HepG2 (cell line): ENCODE results near the gene KLHL33. TPM values are rescaled to one million over a fixed set of nuclear protein-coding genes. Genes with fewer than 3 reads are reported as not detected.

Source experiments
- AHDC1 ChIP-seq: sonication (generic); formaldehyde crosslinking; IDR thresholded peaks from 2 replicates; pipeline ENCODE4 v1.5.1; 2020; ENCODE audit warnings: mild to moderate bottlenecking, missing genetic modification reagents, borderline replicate concordance
- CEBPB ChIP-seq: IDR thresholded peaks from 2 replicates; pipeline ENCODE4 v1.6.1; 2011; ENCODE audit warnings: low read depth, low read length, improper control_type of control experiment, borderline replicate concordance
- CHCHD3 ChIP-seq: sonication (generic); formaldehyde crosslinking; IDR thresholded peaks from 2 replicates; pipeline ENCODE4 v1.8.0; 2022; ENCODE audit warnings: mild to moderate bottlenecking, missing genetic modification reagents, moderate library complexity
- ERF ChIP-seq: IDR thresholded peaks from 2 replicates; pipeline ENCODE4 v1.6.1; 2018; ENCODE audit warnings: missing biosample characterization, missing genetic modification reagents
- ETV5 ChIP-seq: IDR thresholded peaks from 2 replicates; pipeline ENCODE4 v1.6.1; 2018; ENCODE audit warnings: missing biosample characterization, missing genetic modification reagents, inconsistent platforms, borderline replicate concordance
- FOXM1 ChIP-seq: sonication (generic); formaldehyde crosslinking; IDR thresholded peaks from 2 replicates; pipeline ENCODE4 v1.5.0; 2020; ENCODE audit warnings: missing genetic modification reagents
- JARID2 ChIP-seq: sonication (generic); formaldehyde crosslinking; IDR thresholded peaks from 2 replicates; pipeline ENCODE4 v1.8.1; 2023; ENCODE audit warnings: missing genetic modification reagents, inconsistent platforms; ENCODE audit not compliant: insufficient replicate concordance
- NFIC ChIP-seq: IDR thresholded peaks from 2 replicates; pipeline ENCODE4 v1.6.1; 2012; ENCODE audit warnings: mild to moderate bottlenecking, low read length, inconsistent platforms
- NRL ChIP-seq: sonication (generic); formaldehyde crosslinking; IDR thresholded peaks from 2 replicates; pipeline ENCODE4 v1.5.0; 2020; ENCODE audit warnings: missing genetic modification reagents, mild to moderate bottlenecking, moderate library complexity, borderline replicate concordance
- SAFB2 ChIP-seq: sonication (generic); formaldehyde crosslinking; IDR thresholded peaks from 2 replicates; pipeline ENCODE4 v1.5.1; 2020; ENCODE audit warnings: missing genetic modification reagents, low read depth, mild to moderate bottlenecking, borderline replicate concordance
- STAT5B ChIP-seq: sonication (generic); formaldehyde crosslinking; IDR thresholded peaks from 2 replicates; pipeline ENCODE4 v1.4.0; 2020; ENCODE audit warnings: missing genetic modification reagents
- TCF12 ChIP-seq, 2 experiments: fragments of 450-650 bp in 1 of 2; sonication (generic) in 1 of 2; formaldehyde crosslinking in 1 of 2; IDR thresholded peaks; 2 replicates each; pipeline versions ENCODE4 v1.6.1 to v1.8.0; 2017 to 2022; ENCODE audit warnings: antibody characterized with exemption in 1 of 2, mild to moderate bottlenecking in 1 of 2, missing genetic modification reagents in 1 of 2, moderate library complexity in 1 of 2
- TGIF2 ChIP-seq: IDR thresholded peaks from 2 replicates; pipeline ENCODE4 v1.6.1; 2016; ENCODE audit warnings: control low read depth, missing compliant biosample characterization
- THYN1 ChIP-seq: sonication (generic); formaldehyde crosslinking; IDR thresholded peaks from 2 replicates; pipeline ENCODE4 v1.8.1; 2023; ENCODE audit warnings: low read depth, mild to moderate bottlenecking, moderate library complexity, missing genetic modification reagents, borderline replicate concordance
- U2AF1 ChIP-seq: fragments of 200-400 bp; formaldehyde crosslinking; optimal IDR thresholded peaks from 2 replicates; pipeline ENCODE3; 2017; ENCODE audit warnings: mild to moderate bottlenecking, low read depth, low read length
- USF2 ChIP-seq, 2 experiments: sonication (generic) in 1 of 2; formaldehyde crosslinking in 1 of 2; IDR thresholded peaks; 2 replicates each; pipeline versions ENCODE4 v1.5.1 to v1.6.1; 2011 to 2020; ENCODE audit warnings: borderline replicate concordance in 1 of 2, low read depth in 1 of 2, low read length in 1 of 2, mild to moderate bottlenecking in 1 of 2, missing genetic modification reagents in 1 of 2, moderate library complexity in 1 of 2
- ZNF317 ChIP-seq: sonication (generic); formaldehyde crosslinking; IDR thresholded peaks from 2 replicates; pipeline ENCODE4 v1.5.0; 2020; ENCODE audit warnings: mild to moderate bottlenecking, missing genetic modification reagents
- ZNF414 ChIP-seq: sonication (generic); formaldehyde crosslinking; IDR thresholded peaks from 2 replicates; pipeline ENCODE4 v1.5.0; 2020; ENCODE audit warnings: missing genetic modification reagents
- ZNF772 ChIP-seq: sonication (generic); formaldehyde crosslinking; IDR thresholded peaks from 2 replicates; pipeline ENCODE4 v1.5.0; 2020; ENCODE audit warnings: mild to moderate bottlenecking, missing genetic modification reagents
- ZNF792 ChIP-seq: IDR thresholded peaks from 2 replicates; pipeline ENCODE4 v1.6.1; 2016
- polyA plus RNA-seq, 8 experiments: library from polyadenylated mRNA; depleted of rRNA in 3 of 8; stranded (reverse) in 7 of 8; unstranded in 1 of 8; fragments of >200 nt; fragmentation: Illumina TruSeq in 4 of 8; extraction: Trizol in 4 of 8; gene quantifications; 2 replicates each; pipeline versions ENCODE4 v1.2.1 to v1.2.3, GENCODE V29; 2011 to 2016; ENCODE audit warnings: low read depth in 4 of 8, missing spikeins in 1 of 8, mixed read lengths in 1 of 8; ENCODE audit not compliant: insufficient read depth in 1 of 8
- total RNA-seq, 5 experiments: library from RNA; depleted of rRNA; stranded (reverse); fragments of >200 nt; fragmentation: Illumina TruSeq; extraction: Trizol; gene quantifications; 2 replicates each; pipeline ENCODE4 v1.2.3, GENCODE V29; 2016; ENCODE audit warnings: low read depth in 1 of 5

KLHL33 gene
- total and polyA plus RNA-seq, 2 of the 13 experiments (the other 11 are each of a cell fraction or from before 2014, with no cell fraction given): not detected

- no peak for TF ChIP-seq STAT5B (CRISPR knock-in tag)
- TF ChIP-seq ZNF772: peak; percentile 61; the same call in 1 of the 2 replicates
- TF ChIP-seq JARID2: no peak
- no peak for TF ChIP-seq ZNF792 (CRISPR knock-in tag)
- no peak for TF ChIP-seq ZNF414
- TF ChIP-seq TGIF2 (CRISPR knock-in tag): no peak
- TF ChIP-seq ZNF317 (CRISPR knock-in tag): no peak; the same call in 1 of the 2 replicates
- 0 out of 2 replicates have a peak, but pooled peaks have one; percentile 15 for TF ChIP-seq SAFB2
- TF ChIP-seq FOXM1: no peak
- no peak for TF ChIP-seq NRL (CRISPR knock-in tag)
- TF ChIP-seq USF2 (IDR thresholded peaks at IDR 0.05; ENCODE audit: low read depth, low read length): no peak
- TF ChIP-seq USF2 (CRISPR knock-in tag; IDR thresholded peaks at IDR 0.05; ENCODE audit: borderline replicate concordance): peak; percentile 96; the same call in 1 of the 2 replicates
- TF ChIP-seq ERF (CRISPR knock-in tag): no peak
- TF ChIP-seq AHDC1 (CRISPR knock-in tag): 0 out of 2 replicates have a peak, but pooled peaks have one; percentile 50
- TF ChIP-seq TCF12 (IDR thresholded peaks at IDR 0.05): no peak
- no peak for TF ChIP-seq TCF12 (CRISPR knock-in tag; IDR thresholded peaks at IDR 0.05)
- peak; percentile 48; the same call in 1 of the 2 replicates for TF ChIP-seq CHCHD3 (CRISPR knock-in tag)
- no peak for TF ChIP-seq CEBPB
- TF ChIP-seq THYN1 (CRISPR knock-in tag): no peak
- TF ChIP-seq NFIC: no peak
- TF ChIP-seq U2AF1: no peak
- TF ChIP-seq ETV5 (CRISPR knock-in tag): no peak
Observed at GRCh38 chr14:20455355-20456300, 19.7 kb upstream of the KLHL33 start (continued).
